Inflammatory macrophage treated with lipopolysaccharide for 1 hour (primary cell): ENCODE measurements around the gene ADCY10.
A peak's percentile ranks its signal among the peaks of the same experiment; 100 is the strongest.
"Not testable (repeated sequence)": the region's sequence is repeated elsewhere in the genome, so short reads cannot be mapped to it uniquely, and the experiment has no call there.

Experiments used
- DNase-seq, 2 donors: peaks; one replicate each; pipeline ENCODE4 v3.0.0-alpha.2; 2020 to 2022

Gene ADCY10, protein sequence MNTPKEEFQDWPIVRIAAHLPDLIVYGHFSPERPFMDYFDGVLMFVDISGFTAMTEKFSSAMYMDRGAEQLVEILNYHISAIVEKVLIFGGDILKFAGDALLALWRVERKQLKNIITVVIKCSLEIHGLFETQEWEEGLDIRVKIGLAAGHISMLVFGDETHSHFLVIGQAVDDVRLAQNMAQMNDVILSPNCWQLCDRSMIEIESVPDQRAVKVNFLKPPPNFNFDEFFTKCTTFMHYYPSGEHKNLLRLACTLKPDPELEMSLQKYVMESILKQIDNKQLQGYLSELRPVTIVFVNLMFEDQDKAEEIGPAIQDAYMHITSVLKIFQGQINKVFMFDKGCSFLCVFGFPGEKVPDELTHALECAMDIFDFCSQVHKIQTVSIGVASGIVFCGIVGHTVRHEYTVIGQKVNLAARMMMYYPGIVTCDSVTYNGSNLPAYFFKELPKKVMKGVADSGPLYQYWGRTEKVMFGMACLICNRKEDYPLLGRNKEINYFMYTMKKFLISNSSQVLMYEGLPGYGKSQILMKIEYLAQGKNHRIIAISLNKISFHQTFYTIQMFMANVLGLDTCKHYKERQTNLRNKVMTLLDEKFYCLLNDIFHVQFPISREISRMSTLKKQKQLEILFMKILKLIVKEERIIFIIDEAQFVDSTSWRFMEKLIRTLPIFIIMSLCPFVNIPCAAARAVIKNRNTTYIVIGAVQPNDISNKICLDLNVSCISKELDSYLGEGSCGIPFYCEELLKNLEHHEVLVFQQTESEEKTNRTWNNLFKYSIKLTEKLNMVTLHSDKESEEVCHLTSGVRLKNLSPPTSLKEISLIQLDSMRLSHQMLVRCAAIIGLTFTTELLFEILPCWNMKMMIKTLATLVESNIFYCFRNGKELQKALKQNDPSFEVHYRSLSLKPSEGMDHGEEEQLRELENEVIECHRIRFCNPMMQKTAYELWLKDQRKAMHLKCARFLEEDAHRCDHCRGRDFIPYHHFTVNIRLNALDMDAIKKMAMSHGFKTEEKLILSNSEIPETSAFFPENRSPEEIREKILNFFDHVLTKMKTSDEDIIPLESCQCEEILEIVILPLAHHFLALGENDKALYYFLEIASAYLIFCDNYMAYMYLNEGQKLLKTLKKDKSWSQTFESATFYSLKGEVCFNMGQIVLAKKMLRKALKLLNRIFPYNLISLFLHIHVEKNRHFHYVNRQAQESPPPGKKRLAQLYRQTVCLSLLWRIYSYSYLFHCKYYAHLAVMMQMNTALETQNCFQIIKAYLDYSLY (N-terminal part only)

DNA sequence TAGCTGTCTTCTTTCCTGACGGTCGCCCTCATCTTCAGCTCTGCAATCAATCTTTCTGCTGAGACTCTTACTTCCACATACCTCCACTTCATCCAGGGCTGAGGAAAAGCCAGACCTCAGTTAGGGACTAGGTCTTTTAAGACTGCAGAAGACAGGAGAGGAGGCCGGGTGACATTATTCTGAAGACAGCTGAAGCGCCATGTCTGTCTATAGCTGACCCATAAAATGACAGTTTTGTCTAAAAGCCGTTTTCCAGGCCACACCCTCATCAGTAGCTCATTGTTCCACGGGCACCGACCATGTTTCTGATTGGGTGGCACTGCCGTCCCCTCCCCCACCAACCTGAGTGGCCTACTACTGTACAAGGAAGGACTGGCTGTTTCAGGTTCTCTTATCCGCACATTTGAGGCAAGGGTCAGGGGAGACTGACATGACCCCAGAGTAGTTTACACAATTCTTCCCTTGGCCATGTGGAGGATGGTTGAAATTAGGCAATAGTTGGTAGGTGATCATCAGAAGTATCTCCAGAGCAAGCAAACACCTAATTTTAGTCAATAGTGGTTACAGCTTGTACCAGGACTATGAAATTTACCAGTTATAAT lies at the start of gene ADCY10:
TSS of gene ADCY10 (minus strand) at position 240 of the 602 bp plus-strand sequence. CDS start 8,994 bp downstream, outside the sequence.
- no peak for DNase-seq

DNA sequence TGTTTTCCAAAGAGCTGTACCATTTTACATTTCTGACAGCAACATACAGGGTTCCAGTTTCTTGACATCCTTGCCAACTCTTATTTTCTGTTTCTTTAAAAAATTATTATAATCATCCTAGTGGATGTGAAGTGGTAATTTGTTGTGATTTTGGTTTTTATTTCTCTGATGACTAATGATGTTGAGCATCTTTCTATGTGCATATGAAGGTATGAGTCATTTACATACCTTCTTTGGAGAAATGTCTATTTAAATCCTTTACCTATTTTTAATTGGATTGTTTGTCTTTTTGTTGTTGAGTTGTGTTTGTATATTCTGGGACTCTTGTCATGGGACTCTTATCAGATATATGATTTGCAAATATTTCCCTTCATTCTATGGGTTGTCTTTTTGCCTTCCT lies 43.8 kb upstream of the ADCY10 start:
- no peak for DNase-seq

DNA sequence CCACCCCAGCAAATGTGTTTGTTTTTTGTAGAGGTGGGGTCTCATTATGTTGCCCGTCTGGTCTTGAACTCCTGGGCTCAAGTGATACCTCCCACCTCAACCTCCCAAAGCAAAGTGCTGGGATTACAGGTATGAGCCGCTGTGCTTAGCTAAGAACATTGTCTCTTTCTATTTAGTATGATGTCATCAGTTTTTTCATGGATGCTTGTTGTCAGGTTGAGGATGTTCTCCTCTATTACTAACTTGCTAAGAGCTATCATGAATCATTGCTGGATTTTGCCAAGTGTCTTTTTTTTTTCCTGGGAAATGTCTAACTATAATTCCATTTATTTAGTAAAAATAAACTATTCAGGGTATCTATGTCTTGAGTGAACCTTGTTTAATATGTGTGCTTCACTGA lies 42.0 kb upstream of the ADCY10 start:
- DNase-seq, result no peak

DNA sequence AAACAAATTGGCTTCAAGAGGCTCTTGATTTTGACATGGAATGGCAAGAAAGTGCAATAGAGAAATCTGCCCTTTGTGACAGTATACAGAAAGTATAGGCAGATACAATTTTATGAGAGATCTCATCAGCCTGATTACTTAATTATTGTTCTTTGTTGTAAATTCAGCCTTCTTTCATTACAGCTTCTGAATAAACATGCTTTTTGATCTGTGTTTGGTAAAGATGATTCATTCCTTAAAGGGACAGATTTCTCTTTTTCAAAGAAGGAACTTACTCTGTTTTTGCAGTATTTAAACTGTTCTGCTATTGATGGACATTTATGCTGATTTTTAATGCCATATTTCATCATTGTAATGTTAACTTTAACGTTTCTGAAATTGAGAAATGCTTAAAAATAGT lies 36.6 kb upstream of the ADCY10 start:
- DNase-seq, result no peak

DNA sequence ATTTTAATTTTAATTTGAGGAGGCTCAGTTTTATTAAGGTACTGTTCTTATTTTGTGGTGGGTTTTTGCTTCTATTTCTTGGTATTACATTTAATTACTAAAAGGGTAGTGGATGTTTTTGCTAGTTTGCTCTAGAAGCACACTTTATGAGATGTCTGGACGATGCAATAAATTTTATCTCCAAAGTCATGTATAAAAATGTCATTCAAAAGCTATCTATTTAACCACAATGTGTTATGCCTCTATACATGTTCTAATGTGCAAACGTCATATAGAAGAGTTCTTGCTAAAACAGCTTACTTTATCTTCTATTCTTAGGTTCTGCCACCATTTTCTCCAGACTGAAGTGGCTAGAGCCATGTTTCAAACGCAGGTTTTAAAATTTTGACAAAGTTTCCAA lies 35.9 kb upstream of the ADCY10 start:
- DNase-seq, result no peak

DNA sequence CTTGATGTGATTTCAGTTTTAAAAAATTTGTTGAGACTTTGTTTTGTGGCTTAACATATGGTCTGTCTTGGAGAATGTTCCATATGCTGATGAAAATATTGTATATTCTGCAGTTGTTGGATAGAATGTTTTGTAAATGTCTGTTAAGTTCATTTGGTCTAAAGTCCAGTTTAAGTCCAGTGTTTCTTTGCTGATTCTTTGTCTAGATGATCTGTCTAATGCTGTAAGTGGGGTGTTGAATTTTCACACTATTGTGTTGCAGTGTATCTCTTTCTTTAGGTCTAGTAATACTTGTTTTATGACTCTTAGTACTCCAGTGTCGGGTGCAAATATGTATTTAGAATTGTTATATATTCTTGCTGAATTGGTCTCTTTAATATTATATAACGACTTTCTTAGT lies 33.8 kb upstream of the ADCY10 start:
- no peak for DNase-seq

DNA sequence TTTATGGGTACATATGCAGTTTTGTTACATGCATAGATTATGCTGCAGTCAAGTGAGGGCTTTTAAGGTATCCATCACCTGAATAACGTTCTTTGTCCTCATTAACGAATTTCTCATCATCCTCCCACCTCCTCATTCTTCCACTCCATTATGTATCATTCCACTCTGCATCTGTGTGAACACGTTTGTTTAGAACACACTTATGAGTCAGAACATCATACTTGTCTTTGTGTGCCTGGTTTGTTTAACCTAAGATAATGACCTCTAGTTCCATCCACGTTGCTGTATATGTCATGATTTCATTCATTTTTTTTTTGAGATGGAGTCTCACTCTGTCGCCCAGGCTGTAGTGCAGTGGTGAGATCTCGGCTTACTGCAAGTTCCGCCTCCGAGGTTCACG lies 29.6 kb upstream of the ADCY10 start:
- DNase-seq, result no peak

DNA sequence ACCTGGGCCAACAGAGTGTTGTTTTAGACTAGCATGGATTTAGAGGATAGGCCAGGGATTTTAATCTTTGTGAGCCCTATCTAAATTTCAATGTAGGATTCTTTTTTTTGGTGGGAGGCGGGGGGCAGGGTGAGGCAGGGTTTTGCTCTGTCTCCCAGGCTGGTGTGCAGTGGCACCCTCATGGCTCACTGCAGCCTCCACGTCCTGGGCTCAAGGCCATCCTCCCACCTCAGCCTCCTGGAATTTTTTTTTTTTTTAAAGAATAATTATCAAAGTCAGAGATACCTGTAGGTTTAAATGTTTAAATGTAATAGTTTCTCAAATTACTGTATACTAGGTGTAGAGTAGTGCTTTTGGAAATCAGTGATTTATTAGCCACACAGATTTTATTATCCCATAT lies 26.3 kb upstream of the ADCY10 start:
- no peak for DNase-seq

DNA sequence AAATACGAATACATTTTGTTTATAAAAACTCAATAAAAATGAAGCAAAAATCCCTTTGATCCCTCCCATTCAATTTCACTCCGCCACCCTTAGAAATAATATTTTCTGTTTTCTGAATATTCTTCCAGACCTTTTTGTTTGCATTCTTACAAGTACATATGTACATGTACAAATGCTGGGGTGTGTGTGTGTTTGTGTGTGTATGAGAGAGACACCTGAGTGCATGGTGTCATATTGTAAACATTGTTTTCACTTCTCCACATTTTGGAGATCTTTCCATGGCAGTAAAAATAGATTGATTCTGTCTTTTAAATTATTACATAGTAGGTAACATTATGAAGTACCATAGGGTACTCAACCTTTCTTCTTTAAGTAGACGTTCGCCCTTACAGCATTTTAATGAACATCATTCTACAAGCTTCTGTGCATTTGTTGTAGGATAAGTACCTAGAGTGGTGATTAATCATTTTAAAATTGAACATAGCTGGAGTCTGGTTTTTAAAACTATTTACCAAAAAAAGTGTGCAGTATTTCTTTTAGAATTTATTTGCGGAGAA lies 24.2 kb upstream of the ADCY10 start:
- no peak for DNase-seq

DNA sequence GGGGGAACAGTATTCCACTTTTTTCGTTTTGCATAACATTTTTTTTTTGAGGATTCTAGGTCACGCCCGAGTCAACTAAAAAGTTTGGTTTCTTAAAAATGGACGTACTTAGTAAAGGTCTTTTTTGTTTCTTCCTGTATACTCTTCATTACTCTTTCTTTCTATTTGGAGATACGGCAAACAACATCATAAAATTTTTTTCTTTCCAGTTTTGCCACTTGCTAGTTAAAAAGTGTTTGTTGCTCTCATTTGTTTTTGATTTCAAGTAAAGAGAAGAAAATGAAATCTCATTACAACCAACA lies 23.7 kb upstream of the ADCY10 start:
- no peak for DNase-seq

DNA sequence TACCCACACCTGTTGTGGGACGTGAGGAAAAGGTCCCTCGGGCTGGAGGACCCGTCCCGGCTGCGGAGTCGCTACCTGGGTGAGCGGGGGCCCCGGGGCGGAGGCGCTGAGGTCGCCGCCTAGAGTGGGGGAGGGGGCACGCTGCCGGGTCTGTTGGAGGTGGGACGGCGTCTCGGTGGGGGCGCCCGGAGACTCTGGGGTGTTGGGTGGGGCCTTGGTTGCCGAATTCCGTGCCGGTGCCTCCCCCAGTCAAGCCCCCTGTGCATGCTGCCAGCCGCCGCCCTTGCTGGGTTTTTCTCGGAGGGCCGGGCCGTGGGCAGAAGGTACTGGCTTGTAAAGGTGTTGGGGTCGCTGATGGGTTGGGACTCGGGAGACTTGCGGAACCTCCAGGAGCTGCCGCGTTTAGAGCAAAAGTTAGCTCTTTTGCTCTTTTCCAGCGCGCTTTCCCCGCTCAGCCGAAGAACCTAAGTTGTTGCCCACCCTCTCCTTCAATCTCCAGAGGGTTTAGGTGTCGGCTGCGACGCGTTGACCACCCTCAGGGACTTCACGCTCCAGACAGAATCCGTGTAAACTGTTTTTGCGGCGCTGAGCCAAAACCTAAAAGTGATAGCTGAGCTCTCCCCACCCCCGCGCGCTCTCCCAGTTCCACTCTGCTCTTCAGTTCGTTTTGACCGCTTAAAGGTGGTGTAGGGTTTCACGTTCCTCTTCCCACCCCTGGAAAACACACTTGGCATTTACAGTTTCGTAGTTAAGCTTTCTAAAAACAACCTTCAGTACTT lies 23.2 kb upstream of the ADCY10 start, which contains the start of gene MPC2:
TSS of gene MPC2 (minus strand) at position 143 of the 779 bp plus-strand sequence. CDS start 1,231 bp downstream, outside the sequence.
- peak; percentile 43 to 63 for DNase-seq

DNA sequence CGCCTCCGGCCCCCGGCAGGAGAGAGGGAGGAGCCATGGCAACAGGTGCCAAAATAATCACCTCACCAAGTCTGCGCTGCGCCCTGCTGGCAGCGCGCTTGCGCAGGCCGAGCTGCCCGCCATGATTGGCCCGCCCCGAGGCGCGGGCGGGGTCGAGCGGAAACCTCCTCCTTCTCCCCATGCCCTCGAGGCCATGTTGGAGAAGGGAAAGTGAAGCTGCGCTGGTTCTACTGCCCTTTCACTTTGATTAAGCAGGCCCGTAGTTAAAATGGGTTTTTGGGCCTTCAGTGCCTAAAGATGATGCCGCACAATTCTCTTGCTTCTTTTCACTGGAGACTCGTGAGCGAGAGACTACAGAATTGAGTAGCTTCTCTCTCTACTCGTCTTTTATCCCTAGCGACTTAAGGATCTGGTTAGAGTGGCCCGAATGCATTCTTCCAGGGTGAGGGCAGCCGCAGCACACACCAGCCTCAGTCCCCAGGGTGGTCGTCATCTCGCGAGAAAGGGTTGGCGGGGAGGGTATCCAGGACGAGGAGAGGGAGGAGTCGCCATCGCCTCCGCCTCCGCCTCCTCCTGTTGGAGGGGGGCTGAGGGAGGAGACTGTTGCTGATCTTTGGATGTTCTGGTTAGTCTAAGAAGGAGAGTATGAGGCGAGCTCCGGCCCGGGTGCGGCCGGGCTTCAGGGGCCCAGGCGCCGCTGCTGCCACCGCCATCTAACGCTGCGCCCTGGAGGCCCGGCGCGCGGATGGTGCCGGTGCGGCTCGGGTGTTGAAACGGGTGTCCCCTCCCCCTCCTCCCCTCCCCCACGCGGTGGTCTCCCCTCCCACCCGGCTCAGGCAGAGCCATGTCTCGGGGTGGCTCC lies 22.4 kb upstream of the ADCY10 start, which contains the start of gene DCAF6:
TSS of gene DCAF6 (plus strand) at position 616 of the 862 bp plus-strand sequence. CDS start at position 845, 229 bp downstream.
- DNase-seq, result peak; percentile 96 to 97

DNA sequence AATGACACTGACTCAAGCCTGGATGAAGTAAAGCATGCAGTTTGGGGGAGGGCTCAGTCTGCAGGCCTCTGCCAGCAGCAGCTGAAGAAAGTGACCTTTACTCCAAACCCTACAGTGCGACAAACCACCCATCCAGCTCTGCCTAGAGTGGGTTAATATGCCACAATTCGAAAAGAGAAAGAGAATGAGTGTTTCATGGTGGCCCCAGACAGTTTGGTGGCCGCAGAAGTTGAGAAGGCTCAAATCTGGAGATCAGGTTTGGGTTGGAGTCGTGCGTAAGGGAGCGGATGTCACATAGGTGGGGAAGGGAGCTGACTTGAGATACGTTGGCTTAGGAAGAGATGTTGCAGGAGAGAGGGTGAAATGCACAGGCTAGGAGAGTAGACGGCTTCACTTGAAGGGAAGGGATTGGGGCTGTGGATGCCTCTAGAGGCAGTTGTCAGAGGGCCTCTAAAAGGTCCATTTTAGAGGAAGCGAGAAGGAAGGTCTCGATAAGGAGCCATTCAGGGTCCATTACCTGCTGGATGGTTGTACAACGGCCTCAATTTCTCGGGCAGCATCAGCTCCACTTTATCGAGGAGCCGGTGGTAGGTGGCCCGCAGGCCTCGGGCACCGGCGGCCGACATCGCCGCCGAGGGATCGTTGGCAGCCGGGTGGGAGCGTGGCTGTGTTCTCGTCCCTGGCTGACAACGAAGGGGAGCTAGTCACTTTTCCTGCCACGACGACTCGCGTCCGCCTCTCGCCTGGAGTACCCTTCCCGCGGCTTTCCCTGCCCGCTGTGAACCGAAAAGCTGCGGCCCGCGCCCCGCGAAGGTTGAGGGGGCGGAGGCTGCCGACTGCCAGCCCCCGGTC lies 21.5 kb upstream of the ADCY10 start:
- peak; percentile 28 to 51 for DNase-seq

DNA sequence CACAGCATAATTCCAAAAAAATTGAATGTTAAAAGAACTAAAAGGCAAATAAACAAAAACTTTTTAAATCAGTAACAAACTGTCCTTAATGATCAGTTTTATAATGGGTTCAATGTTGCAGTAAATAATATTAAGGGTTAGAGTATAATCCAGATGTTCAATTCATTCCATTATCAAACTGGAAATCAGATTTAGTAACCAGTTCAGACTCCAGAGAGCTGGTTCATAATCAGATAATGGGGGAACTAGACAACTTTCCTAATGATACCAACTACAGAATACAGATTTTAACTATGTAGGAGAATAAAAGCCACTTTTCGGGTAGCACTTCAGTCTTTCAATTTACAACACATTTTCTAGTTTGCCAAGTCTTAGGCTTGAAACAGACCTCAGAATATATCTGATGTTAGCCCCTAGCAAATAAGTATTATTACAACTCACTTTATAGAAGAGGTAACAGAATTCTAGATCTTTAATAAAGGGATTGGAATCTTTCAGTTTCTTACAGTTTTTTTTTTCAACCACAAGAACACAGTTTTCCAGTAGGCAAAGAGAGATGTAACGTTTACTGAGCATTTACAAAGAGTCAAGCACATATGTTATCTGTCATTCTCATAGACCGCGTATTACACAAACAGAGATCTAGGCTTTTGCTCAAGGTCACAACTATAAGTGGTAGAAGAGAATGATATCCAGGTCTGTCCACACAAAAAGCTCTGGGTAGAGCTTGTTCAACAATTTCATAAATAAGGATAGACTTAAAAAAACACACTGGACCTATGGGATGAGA lies 20.7 kb upstream of the ADCY10 start:
- DNase-seq, result no peak

DNA sequence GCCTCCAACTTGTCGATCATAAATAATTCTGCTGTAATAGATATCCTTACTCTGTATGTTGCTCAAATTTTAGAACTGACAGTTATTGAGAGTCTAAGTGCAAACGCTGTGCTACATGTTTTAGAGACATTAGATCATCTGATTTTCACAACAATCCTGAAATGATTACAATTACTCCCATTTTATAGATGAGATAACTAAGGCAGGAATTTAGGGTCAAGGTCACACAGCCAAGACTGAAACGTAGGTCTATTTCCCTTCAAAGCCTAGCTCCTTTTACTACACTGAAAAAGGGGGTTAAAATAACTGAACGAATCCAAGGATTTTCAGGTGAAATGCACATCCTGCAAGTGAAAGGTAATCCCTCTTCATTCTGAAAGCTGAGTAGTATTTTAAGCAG lies 19.9 kb upstream of the ADCY10 start:
- no peak for DNase-seq

DNA sequence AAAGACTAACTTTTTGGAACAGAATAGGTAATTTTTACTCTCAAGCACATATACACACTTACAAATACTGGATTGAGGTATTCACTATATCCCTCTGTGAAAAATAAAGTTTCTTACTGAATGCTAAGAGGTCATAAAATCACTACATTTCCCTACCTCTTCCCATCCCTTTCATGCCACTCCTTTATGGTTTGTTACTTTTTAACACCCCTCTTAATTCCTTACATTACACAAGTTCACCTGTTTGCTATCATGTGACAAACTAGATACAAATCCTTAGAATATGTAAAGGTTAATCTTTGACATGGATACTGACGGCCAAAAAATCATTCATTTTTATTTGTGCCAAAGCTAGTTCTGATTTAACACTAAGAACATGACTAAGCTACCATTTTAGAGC lies 15.8 kb upstream of the ADCY10 start:
- no peak for DNase-seq

DNA sequence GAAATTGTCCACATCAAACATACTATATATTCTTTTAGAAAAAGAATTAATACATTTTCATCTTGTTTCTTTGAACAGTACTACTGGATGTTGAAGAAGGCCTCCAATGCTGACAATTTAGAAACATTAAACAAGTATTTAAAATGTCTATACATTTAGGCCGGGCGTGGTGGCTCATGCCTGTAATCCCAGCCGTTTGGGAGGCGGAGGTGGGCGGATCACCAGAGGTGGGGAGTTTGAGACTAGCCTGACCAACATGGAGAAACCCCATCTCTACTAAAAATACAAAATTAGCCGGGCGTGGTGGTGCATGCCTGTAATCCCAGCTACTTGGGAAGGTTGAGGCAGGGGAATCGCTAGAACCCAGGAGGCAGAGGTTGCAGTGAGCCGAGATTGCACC lies 15.0 kb upstream of the ADCY10 start:
- DNase-seq, result not testable (repeated sequence)

DNA sequence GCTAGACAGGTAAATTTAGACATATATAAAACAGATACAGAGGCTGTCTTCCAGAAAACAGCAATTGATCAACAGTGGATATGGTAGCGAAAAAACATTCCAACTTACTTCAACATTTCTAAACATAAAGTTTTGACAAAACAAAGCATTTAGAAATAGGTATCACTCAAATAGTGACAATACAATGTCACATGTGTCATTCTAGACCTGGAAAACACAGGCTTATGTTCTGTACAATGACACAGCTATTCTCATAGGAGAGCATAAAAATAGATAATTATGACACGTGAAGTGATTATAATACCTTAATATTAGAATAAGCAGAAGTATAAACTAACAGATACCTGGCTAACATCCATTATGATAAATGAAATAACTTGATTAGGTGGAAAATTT lies 14.5 kb upstream of the ADCY10 start:
- no peak for DNase-seq
